WTC11 (cell line): ENCODE data around the gene MDN1. TPM values are rescaled to one million over a fixed set of nuclear protein-coding genes. Genes with fewer than 3 reads are reported as not detected.

Experiments
- ATAC-seq: fragments of 200-7000 bp; cut with Tn5 transposase; 2 replicates; pipeline ENCODE4 v1.10.0; 2021; ENCODE audit warnings: mild to moderate bottlenecking, moderate library complexity
- CTCF ChIA-PET: fragments of 300-600 bp; sonication (Branson Sonifier 250); formaldehyde crosslinking; loops from one replicate; lab custom pipeline; 2021; ENCODE audit warnings: antibody characterized with exemption; lab: Charles Lee
- POLR2A ChIA-PET: fragments of 350-600 bp; sonication (Branson Sonifier 250); formaldehyde crosslinking; loops from one replicate; lab custom pipeline; 2021; ENCODE audit warnings: antibody characterized with exemption; lab: Charles Lee
- DNase-seq: peaks from one replicate; pipeline ENCODE4 v3.0.0; 2021; ENCODE audit warnings: low spot score
- H3K27ac Mint-ChIP-seq: 2 replicates; pipeline ENCODE4 v1.8.0; 2021; ENCODE audit warnings: mixed read lengths
- H3K27me3 Mint-ChIP-seq: 2 replicates; pipeline ENCODE4 v1.8.0; 2021; ENCODE audit warnings: low read depth, mild to moderate bottlenecking, moderate library complexity, mixed read lengths
- H3K36me3 Mint-ChIP-seq: 2 replicates; pipeline ENCODE4 v1.8.0; 2021; ENCODE audit warnings: mixed read lengths
- H3K4me1 Mint-ChIP-seq: 2 replicates; pipeline ENCODE4 v1.8.0; 2022; ENCODE audit warnings: mixed read lengths
- H3K4me3 Mint-ChIP-seq: 2 replicates; pipeline ENCODE4 v1.8.0; 2021; ENCODE audit warnings: mild to moderate bottlenecking, moderate library complexity, mixed read lengths
- H3K9me3 Mint-ChIP-seq: 2 replicates; pipeline ENCODE4 v1.8.0; 2021; ENCODE audit warnings: mixed read lengths
- CDX4 ChIP-seq: fragments of 250-450 bp; sonication (Bioruptor Pico); IDR thresholded peaks from 2 replicates; pipeline ENCODE4 v1.9.0; 2021; ENCODE audit warnings: moderate library complexity, mild to moderate bottlenecking, inconsistent platforms, borderline replicate concordance
- FOXJ3 ChIP-seq: sonication (generic); formaldehyde crosslinking; IDR thresholded peaks from 2 replicates; pipeline ENCODE4 v1.9.0; 2021; ENCODE audit warnings: missing genetic modification reagents, mild to moderate bottlenecking, borderline replicate concordance
- FOXK1 ChIP-seq: sonication (generic); formaldehyde crosslinking; IDR thresholded peaks from 2 replicates; pipeline ENCODE4 v1.8.0; 2022; ENCODE audit warnings: mild to moderate bottlenecking, moderate library complexity, missing genetic modification reagents
- JAZF1 ChIP-seq: fragments of 250-450 bp; sonication (Bioruptor Pico); IDR thresholded peaks from 2 replicates; pipeline ENCODE4 v1.9.0; 2021; ENCODE audit warnings: moderate library complexity, mild to moderate bottlenecking, inconsistent platforms
- JUN ChIP-seq: sonication (generic); formaldehyde crosslinking; IDR thresholded peaks from 2 replicates; pipeline ENCODE4 v1.8.0; 2023; ENCODE audit warnings: mild to moderate bottlenecking, missing genetic modification reagents
- MYBL2 ChIP-seq: sonication (generic); formaldehyde crosslinking; IDR thresholded peaks from 2 replicates; pipeline ENCODE4 v1.8.1; 2023; ENCODE audit warnings: mild to moderate bottlenecking, moderate library complexity, missing genetic modification reagents
- NFYB ChIP-seq: sonication (generic); formaldehyde crosslinking; conservative IDR thresholded peaks from 2 replicates; pipeline ENCODE4 v1.8.0; 2022; ENCODE audit warnings: low read depth, missing genetic modification reagents
- RELA ChIP-seq: sonication (generic); formaldehyde crosslinking; IDR thresholded peaks from 2 replicates; pipeline ENCODE4 v1.8.1; 2022; ENCODE audit warnings: missing genetic modification reagents, mild to moderate bottlenecking, borderline replicate concordance
- RORB ChIP-seq: fragments of 250-450 bp; sonication (Bioruptor Pico); IDR thresholded peaks from 2 replicates; pipeline ENCODE4 v1.9.0; 2021; ENCODE audit warnings: mild to moderate bottlenecking
- SMAD3 ChIP-seq: sonication (generic); formaldehyde crosslinking; IDR thresholded peaks from 2 replicates; pipeline ENCODE4 v1.8.0; 2022; ENCODE audit warnings: missing genetic modification reagents, mild to moderate bottlenecking, borderline replicate concordance
- SMAD4 ChIP-seq: sonication (generic); formaldehyde crosslinking; IDR thresholded peaks from 2 replicates; pipeline ENCODE4 v1.8.0; 2022; ENCODE audit warnings: mild to moderate bottlenecking, missing genetic modification reagents
- SOX15 ChIP-seq: fragments of 250-450 bp; sonication (Bioruptor Pico); IDR thresholded peaks from 2 replicates; pipeline ENCODE4 v1.9.0; 2021; ENCODE audit warnings: mild to moderate bottlenecking
- TEAD4 ChIP-seq: sonication (generic); formaldehyde crosslinking; IDR thresholded peaks from 2 replicates; pipeline ENCODE4 v1.8.0; 2022; ENCODE audit warnings: mild to moderate bottlenecking, missing genetic modification reagents
- USF1 ChIP-seq: sonication (generic); formaldehyde crosslinking; IDR thresholded peaks from 2 replicates; pipeline ENCODE4 v1.8.0; 2022; ENCODE audit warnings: mild to moderate bottlenecking, missing genetic modification reagents
- ZBTB21 ChIP-seq: sonication (generic); formaldehyde crosslinking; IDR thresholded peaks from 2 replicates; pipeline ENCODE4 v1.8.1; 2023; ENCODE audit warnings: mild to moderate bottlenecking, missing genetic modification reagents, borderline replicate concordance
- ZNF138 ChIP-seq: sonication (generic); formaldehyde crosslinking; conservative IDR thresholded peaks from 2 replicates; pipeline ENCODE4 v1.8.1; 2022; ENCODE audit warnings: mild to moderate bottlenecking, moderate library complexity, missing genetic modification reagents
- total RNA-seq: library from RNA; stranded (reverse); gene quantifications from 3 replicates; pipeline ENCODE4 v1.2.3, GENCODE V29; 2021
- TF ChIP-seq, protein P1 (sequence below): sonication (generic); formaldehyde crosslinking; IDR thresholded peaks from 2 replicates; pipeline ENCODE4 v1.8.1; 2023; ENCODE audit warnings: mild to moderate bottlenecking, missing genetic modification reagents
- TF ChIP-seq, protein P2 (sequence below): sonication (generic); formaldehyde crosslinking; IDR thresholded peaks from 2 replicates; pipeline ENCODE4 v1.8.1; 2022; ENCODE audit warnings: low read depth, missing genetic modification reagents, borderline replicate concordance
- TF ChIP-seq, protein P3 (sequence below): sonication (generic); formaldehyde crosslinking; IDR thresholded peaks from 2 replicates; pipeline ENCODE4 v1.8.1; 2022; ENCODE audit warnings: missing genetic modification reagents, borderline replicate concordance
- TF ChIP-seq, protein P4 (sequence below): sonication (generic); formaldehyde crosslinking; IDR thresholded peaks from 2 replicates; pipeline ENCODE4 v1.8.1; 2023; ENCODE audit warnings: mild to moderate bottlenecking, missing genetic modification reagents, moderate library complexity
- TF ChIP-seq, protein P5 (sequence below): sonication (generic); formaldehyde crosslinking; IDR thresholded peaks from 2 replicates; pipeline ENCODE4 v1.8.0; 2023; ENCODE audit warnings: mild to moderate bottlenecking, missing genetic modification reagents
- TF ChIP-seq, protein P6 (sequence below): fragments of 250-450 bp; sonication (Bioruptor Pico); IDR thresholded peaks from 2 replicates; pipeline ENCODE4 v1.9.0; 2021; ENCODE audit warnings: mild to moderate bottlenecking, borderline replicate concordance

The MDN1 gene
- total RNA-seq, 1 experiment from 2014 or later, result 195 TPM

DNA sequence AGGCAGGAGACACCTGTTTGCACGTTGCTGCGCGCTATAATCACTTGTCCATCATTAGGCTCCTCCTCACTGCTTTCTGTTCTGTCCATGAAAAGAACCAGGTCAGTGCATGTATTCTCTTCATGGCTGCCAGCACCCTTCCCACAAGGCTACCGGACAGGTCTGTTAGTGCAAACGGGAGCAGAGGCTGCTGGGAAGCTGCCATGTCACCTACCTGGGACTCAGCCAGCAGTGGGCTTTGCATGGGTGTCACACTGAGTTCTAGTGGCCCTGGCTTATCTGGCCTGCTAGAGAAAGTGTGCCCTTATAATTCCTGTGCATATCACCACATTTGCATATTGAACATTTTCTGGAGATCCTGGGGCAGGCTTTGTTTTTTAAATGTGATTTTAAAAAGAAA, 205.8 kb downstream of the MDN1 start:
- Mint-ChIP-seq H3K27me3 (no peaks in the 10 kb centered on the region), H3K4me1 (0 out of 2 replicates have a peak, but pooled peaks cover 2% of the 10 kb centered on the region), H3K27ac (no peak overlapping the region), H3K9me3 (no peaks in the 10 kb centered on the region), H3K36me3 (no peaks in the 10 kb centered on the region), H3K4me3 (no peak overlapping the region)
- no peak for DNase-seq
- ATAC-seq, result no peak
- TF ChIP-seq, protein P1, sequence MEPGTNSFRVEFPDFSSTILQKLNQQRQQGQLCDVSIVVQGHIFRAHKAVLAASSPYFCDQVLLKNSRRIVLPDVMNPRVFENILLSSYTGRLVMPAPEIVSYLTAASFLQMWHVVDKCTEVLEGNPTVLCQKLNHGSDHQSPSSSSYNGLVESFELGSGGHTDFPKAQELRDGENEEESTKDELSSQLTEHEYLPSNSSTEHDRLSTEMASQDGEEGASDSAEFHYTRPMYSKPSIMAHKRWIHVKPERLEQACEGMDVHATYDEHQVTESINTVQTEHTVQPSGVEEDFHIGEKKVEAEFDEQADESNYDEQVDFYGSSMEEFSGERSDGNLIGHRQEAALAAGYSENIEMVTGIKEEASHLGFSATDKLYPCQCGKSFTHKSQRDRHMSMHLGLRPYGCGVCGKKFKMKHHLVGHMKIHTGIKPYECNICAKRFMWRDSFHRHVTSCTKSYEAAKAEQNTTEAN (CRISPR knock-in tag), result no peak
- TF ChIP-seq FOXJ3, result no peak
- TF ChIP-seq, protein P2, sequence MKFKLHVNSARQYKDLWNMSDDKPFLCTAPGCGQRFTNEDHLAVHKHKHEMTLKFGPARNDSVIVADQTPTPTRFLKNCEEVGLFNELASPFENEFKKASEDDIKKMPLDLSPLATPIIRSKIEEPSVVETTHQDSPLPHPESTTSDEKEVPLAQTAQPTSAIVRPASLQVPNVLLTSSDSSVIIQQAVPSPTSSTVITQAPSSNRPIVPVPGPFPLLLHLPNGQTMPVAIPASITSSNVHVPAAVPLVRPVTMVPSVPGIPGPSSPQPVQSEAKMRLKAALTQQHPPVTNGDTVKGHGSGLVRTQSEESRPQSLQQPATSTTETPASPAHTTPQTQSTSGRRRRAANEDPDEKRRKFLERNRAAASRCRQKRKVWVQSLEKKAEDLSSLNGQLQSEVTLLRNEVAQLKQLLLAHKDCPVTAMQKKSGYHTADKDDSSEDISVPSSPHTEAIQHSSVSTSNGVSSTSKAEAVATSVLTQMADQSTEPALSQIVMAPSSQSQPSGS, result no peak
- TF ChIP-seq ZNF138 (CRISPR knock-in tag), result no peak
- no peak for TF ChIP-seq NFYB
- no peak for TF ChIP-seq SMAD4
- TF ChIP-seq, protein P3, sequence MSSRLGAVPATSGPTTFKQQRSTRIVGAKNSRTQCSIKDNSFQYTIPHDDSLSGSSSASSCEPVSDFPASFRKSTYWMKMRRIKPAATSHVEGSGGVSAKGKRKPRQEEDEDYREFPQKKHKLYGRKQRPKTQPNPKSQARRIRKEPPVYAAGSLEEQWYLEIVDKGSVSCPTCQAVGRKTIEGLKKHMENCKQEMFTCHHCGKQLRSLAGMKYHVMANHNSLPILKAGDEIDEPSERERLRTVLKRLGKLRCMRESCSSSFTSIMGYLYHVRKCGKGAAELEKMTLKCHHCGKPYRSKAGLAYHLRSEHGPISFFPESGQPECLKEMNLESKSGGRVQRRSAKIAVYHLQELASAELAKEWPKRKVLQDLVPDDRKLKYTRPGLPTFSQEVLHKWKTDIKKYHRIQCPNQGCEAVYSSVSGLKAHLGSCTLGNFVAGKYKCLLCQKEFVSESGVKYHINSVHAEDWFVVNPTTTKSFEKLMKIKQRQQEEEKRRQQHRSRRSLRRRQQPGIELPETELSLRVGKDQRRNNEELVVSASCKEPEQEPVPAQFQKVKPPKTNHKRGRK (CRISPR knock-in tag), result no peak
- TF ChIP-seq SOX15 (CRISPR knock-in tag), result no peak
- TF ChIP-seq ZBTB21 (CRISPR knock-in tag), result no peak
- TF ChIP-seq TEAD4 (CRISPR knock-in tag), result no peak
- no peak for TF ChIP-seq CDX4 (CRISPR knock-in tag)
- TF ChIP-seq, protein P4, sequence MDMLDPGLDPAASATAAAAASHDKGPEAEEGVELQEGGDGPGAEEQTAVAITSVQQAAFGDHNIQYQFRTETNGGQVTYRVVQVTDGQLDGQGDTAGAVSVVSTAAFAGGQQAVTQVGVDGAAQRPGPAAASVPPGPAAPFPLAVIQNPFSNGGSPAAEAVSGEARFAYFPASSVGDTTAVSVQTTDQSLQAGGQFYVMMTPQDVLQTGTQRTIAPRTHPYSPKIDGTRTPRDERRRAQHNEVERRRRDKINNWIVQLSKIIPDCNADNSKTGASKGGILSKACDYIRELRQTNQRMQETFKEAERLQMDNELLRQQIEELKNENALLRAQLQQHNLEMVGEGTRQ, result no peak
- no peak for TF ChIP-seq MYBL2 (CRISPR knock-in tag)
- TF ChIP-seq, protein P5, sequence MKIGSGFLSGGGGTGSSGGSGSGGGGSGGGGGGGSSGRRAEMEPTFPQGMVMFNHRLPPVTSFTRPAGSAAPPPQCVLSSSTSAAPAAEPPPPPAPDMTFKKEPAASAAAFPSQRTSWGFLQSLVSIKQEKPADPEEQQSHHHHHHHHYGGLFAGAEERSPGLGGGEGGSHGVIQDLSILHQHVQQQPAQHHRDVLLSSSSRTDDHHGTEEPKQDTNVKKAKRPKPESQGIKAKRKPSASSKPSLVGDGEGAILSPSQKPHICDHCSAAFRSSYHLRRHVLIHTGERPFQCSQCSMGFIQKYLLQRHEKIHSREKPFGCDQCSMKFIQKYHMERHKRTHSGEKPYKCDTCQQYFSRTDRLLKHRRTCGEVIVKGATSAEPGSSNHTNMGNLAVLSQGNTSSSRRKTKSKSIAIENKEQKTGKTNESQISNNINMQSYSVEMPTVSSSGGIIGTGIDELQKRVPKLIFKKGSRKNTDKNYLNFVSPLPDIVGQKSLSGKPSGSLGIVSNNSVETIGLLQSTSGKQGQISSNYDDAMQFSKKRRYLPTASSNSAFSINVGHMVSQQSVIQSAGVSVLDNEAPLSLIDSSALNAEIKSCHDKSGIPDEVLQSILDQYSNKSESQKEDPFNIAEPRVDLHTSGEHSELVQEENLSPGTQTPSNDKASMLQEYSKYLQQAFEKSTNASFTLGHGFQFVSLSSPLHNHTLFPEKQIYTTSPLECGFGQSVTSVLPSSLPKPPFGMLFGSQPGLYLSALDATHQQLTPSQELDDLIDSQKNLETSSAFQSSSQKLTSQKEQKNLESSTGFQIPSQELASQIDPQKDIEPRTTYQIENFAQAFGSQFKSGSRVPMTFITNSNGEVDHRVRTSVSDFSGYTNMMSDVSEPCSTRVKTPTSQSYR (CRISPR knock-in tag), result no peak
- TF ChIP-seq JUN, result no peak
- POLR2A ChIA-PET, result no interaction called here
- CTCF ChIA-PET, result interaction anchor here (1.2 to 5.5 kb wide), 4 partner anchors 180 to 302 kb away, joined by 3 to 61 read pairs (median 14); partner anchors contain the start of gene ANKRD6

- H3K27me3 Mint-ChIP-seq, result no peaks in the 10 kb centered on the region
- H3K4me3 Mint-ChIP-seq, result no peak overlapping the region
- H3K9me3 Mint-ChIP-seq, result no peaks in the 10 kb centered on the region
- ChIA-PET CTCF (interaction anchor here (0.6 to 5.5 kb wide), 14 partner anchors 9 to 301 kb away, joined by 3 to 61 read pairs (median 4); partner anchors contain the start of genes ANKRD6 and LYRM2), POLR2A (interaction anchor here (0.6 kb wide), 1 partner anchor 85 kb away, joined by 7 read pairs; no protein-coding TSS in a partner anchor)
- no peak overlapping the region for H3K27ac Mint-ChIP-seq
- no peaks in the 10 kb centered on the region for H3K36me3 Mint-ChIP-seq
- 0 out of 2 replicates have a peak, but pooled peaks cover 2% of the 10 kb centered on the region for H3K4me1 Mint-ChIP-seq
- peak; percentile 57 for DNase-seq
- peak; percentile 82 for ATAC-seq
- TF ChIP-seq SMAD3 (CRISPR knock-in tag) (no peak), RORB (CRISPR knock-in tag) (no peak), USF1 (CRISPR knock-in tag) (no peak), FOXK1 (CRISPR knock-in tag) (no peak), MYBL2 (CRISPR knock-in tag) (no peak), RELA (CRISPR knock-in tag) (no peak), JAZF1 (CRISPR knock-in tag) (no peak)
- TF ChIP-seq, protein P6, sequence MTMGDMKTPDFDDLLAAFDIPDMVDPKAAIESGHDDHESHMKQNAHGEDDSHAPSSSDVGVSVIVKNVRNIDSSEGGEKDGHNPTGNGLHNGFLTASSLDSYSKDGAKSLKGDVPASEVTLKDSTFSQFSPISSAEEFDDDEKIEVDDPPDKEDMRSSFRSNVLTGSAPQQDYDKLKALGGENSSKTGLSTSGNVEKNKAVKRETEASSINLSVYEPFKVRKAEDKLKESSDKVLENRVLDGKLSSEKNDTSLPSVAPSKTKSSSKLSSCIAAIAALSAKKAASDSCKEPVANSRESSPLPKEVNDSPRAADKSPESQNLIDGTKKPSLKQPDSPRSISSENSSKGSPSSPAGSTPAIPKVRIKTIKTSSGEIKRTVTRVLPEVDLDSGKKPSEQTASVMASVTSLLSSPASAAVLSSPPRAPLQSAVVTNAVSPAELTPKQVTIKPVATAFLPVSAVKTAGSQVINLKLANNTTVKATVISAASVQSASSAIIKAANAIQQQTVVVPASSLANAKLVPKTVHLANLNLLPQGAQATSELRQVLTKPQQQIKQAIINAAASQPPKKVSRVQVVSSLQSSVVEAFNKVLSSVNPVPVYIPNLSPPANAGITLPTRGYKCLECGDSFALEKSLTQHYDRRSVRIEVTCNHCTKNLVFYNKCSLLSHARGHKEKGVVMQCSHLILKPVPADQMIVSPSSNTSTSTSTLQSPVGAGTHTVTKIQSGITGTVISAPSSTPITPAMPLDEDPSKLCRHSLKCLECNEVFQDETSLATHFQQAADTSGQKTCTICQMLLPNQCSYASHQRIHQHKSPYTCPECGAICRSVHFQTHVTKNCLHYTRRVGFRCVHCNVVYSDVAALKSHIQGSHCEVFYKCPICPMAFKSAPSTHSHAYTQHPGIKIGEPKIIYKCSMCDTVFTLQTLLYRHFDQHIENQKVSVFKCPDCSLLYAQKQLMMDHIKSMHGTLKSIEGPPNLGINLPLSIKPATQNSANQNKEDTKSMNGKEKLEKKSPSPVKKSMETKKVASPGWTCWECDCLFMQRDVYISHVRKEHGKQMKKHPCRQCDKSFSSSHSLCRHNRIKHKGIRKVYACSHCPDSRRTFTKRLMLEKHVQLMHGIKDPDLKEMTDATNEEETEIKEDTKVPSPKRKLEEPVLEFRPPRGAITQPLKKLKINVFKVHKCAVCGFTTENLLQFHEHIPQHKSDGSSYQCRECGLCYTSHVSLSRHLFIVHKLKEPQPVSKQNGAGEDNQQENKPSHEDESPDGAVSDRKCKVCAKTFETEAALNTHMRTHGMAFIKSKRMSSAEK (CRISPR knock-in tag), result no peak
Measured at GRCh38 chr6:89612121-89612520, 207.5 kb downstream of the MDN1 start.
